ENCODE data around the gene BTBD9.

DNA sequence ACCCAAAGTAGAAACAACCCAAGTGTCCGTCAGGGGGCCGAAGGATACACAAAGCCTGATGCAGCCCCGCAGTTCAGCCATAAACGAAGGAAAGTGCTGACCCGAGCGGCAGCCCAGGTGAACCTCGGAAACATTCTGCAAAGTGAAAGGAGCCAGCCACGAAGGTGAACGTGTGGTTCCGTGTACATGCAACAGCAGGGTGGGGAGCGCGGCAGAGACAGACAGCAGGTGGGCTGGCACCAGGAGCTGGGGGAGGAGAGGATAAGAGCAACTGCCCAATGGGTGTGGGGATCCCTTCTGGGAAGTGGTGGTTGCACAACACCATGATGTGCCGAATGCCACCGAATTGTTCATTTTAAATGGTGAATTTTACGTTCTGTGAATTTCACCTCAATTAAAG, 478.4 kb downstream of the BTBD9 start:
- TF ChIP-seq RBM22 (IDR thresholded peaks at IDR 0.05; ENCODE audit: low read depth, low read length, poor library complexity, severe bottlenecking) (no peak), FOXP1 (CRISPR knock-in tag; IDR thresholded peaks at IDR 0.05) (no peak), NR1H2 (CRISPR knock-in tag; IDR thresholded peaks at IDR 0.05) (no peak)
- TF ChIP-seq, protein P1, sequence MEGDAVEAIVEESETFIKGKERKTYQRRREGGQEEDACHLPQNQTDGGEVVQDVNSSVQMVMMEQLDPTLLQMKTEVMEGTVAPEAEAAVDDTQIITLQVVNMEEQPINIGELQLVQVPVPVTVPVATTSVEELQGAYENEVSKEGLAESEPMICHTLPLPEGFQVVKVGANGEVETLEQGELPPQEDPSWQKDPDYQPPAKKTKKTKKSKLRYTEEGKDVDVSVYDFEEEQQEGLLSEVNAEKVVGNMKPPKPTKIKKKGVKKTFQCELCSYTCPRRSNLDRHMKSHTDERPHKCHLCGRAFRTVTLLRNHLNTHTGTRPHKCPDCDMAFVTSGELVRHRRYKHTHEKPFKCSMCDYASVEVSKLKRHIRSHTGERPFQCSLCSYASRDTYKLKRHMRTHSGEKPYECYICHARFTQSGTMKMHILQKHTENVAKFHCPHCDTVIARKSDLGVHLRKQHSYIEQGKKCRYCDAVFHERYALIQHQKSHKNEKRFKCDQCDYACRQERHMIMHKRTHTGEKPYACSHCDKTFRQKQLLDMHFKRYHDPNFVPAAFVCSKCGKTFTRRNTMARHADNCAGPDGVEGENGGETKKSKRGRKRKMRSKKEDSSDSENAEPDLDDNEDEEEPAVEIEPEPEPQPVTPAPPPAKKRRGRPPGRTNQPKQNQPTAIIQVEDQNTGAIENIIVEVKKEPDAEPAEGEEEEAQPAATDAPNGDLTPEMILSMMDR (IDR thresholded peaks at IDR 0.05 in 2 of 3, conservative IDR thresholded peaks at IDR 0.05 in 1 of 3; ENCODE audit: insufficient read depth in 2 of 3, low read depth in 1 of 3, low read length in 3 of 3): no peak
- TF ChIP-seq, protein P2, sequence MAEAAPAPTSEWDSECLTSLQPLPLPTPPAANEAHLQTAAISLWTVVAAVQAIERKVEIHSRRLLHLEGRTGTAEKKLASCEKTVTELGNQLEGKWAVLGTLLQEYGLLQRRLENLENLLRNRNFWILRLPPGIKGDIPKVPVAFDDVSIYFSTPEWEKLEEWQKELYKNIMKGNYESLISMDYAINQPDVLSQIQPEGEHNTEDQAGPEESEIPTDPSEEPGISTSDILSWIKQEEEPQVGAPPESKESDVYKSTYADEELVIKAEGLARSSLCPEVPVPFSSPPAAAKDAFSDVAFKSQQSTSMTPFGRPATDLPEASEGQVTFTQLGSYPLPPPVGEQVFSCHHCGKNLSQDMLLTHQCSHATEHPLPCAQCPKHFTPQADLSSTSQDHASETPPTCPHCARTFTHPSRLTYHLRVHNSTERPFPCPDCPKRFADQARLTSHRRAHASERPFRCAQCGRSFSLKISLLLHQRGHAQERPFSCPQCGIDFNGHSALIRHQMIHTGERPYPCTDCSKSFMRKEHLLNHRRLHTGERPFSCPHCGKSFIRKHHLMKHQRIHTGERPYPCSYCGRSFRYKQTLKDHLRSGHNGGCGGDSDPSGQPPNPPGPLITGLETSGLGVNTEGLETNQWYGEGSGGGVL (CRISPR knock-in tag; IDR thresholded peaks at IDR 0.05): no peak
